K562 (cell line): ENCODE measurements around the gene VPS16. TPM values are rescaled to one million over a fixed set of nuclear protein-coding genes. Genes with fewer than 3 reads are reported as not detected.
"Not testable (repeated sequence)": the region's sequence is repeated elsewhere in the genome, so short reads cannot be mapped to it uniquely, and the experiment has no call there.

Experiments
- ATAC-seq: fragments of 200-7000 bp; cut with Tn5 transposase; 3 replicates; pipeline ENCODE4 v1.9.1; 2020; ENCODE audit warnings: moderate library complexity
- BruUV-seq: library from RNA; stranded (reverse); fragments of 400-500 nt; replicated peaks from 2 replicates; lab custom pipeline; 2021; lab: Mats Ljungman, UMichigan
- CTCF ChIA-PET: fragments of 300-600 bp; formaldehyde crosslinking; extraction: SDS; loops from one replicate; lab custom pipeline; 2021; ENCODE audit warnings: low intra/inter-chr PET ratio; lab: Yijun Ruan, JAX
- POLR2A ChIA-PET: fragments of 300-600, 350-650 bp; sonication (Branson Sonifier 250); formaldehyde crosslinking; extraction: SDS; loops from one replicate; lab custom pipeline; 2021; ENCODE audit warnings: antibody characterized with exemption, inconsistent platforms; lab: Yijun Ruan, JAX
- DNase-seq, 4 experiments: peaks; one replicate each; pipeline versions ENCODE4 v3.0.0 to v3.0.0-alpha.2; 2011 to 2018; ENCODE audit warnings: low spot score in 3 of 4, mixed read lengths in 3 of 4; ENCODE audit errors: extremely low read depth in 1 of 4
- FAIRE-seq: peaks from 2 replicates; lab custom pipeline; 2011; peaks lifted over from hg19 to GRCh38; lab: Jason Lieb, UNC
- H2AFZ ChIP-seq: 2 replicates; pipeline ENCODE4 v1.6.0; 2011; ENCODE audit warnings: low read depth, low read length, control low read depth, inconsistent platforms
- H3K27ac ChIP-seq: fragments of 200-600 bp; 3 replicates; pipeline ENCODE4 v1.8.0; 2011; ENCODE audit warnings: low read depth, mild to moderate bottlenecking, control low read depth, inconsistent platforms, low read length, moderate library complexity, mixed read lengths; ENCODE audit errors: extremely low read depth
- H3K27me3 ChIP-seq, 2 experiments: fragments of 300-600 bp in 1 of 2; 2 replicates in 1 of 2; 3 replicates in 1 of 2; pipeline versions ENCODE4 v1.6.0 to v1.8.0; 2011; ENCODE audit warnings: inconsistent platforms in 2 of 2, low read length in 2 of 2, mild to moderate bottlenecking in 1 of 2, mixed read lengths in 1 of 2, moderate library complexity in 1 of 2; ENCODE audit not compliant: control insufficient read depth in 2 of 2, insufficient read depth in 2 of 2
- H3K36me3 ChIP-seq: fragments of 300-600 bp; 3 replicates; pipeline ENCODE4 v1.8.0; 2011; ENCODE audit warnings: mild to moderate bottlenecking, low read length, inconsistent platforms; ENCODE audit not compliant: control insufficient read depth, insufficient read depth
- H3K4me1 ChIP-seq, 2 experiments: fragments of 200-600 bp in 1 of 2; replicated peaks in 1 of 2; 2 replicates in 1 of 2; 3 replicates in 1 of 2; pipeline versions ENCODE4 v1.5.1 to v1.8.0; 2011; ENCODE audit warnings: inconsistent platforms in 2 of 2, low read length in 2 of 2, mild to moderate bottlenecking in 1 of 2, mixed read lengths in 1 of 2, moderate library complexity in 1 of 2; ENCODE audit not compliant: control insufficient read depth in 2 of 2, insufficient read depth in 2 of 2
- H3K4me2 ChIP-seq: 2 replicates; pipeline ENCODE4 v1.6.1; 2011; ENCODE audit warnings: low read length, control low read depth, inconsistent platforms, mixed read lengths; ENCODE audit not compliant: insufficient read depth
- H3K4me3 ChIP-seq: fragments of 200-600 bp; sonication (generic), shearing (Covaris generic); 2 replicates; pipeline ENCODE4 v1.5.1; 2016; ENCODE audit warnings: control low read depth, inconsistent platforms
- H3K79me2 ChIP-seq: fragments of 200-600 bp; 3 replicates; pipeline ENCODE4 v1.8.0; 2011; ENCODE audit warnings: low read length, inconsistent platforms; ENCODE audit not compliant: control insufficient read depth, insufficient read depth
- H3K9ac ChIP-seq, 2 experiments: 2 replicates each; pipeline versions ENCODE4 v1.6.0 to v1.6.1; 2011; ENCODE audit warnings: low read depth in 2 of 2, low read length in 2 of 2, control low read depth in 1 of 2, inconsistent platforms in 1 of 2, mild to moderate bottlenecking in 1 of 2, mixed read lengths in 1 of 2; ENCODE audit not compliant: insufficient read depth in 1 of 2
- H3K9me1 ChIP-seq: one replicate; pipeline ENCODE4 v1.6.0; 2011; ENCODE audit warnings: inconsistent platforms, mild to moderate bottlenecking, low read length, moderate library complexity; ENCODE audit not compliant: control insufficient read depth, insufficient read depth
- H3K9me3 ChIP-seq: replicated peaks from 2 replicates; pipeline ENCODE4 v1.5.1; 2011; ENCODE audit warnings: low read depth, low read length, inconsistent platforms; ENCODE audit not compliant: control insufficient read depth, insufficient read depth
- H4K20me1 ChIP-seq: replicated peaks from 2 replicates; pipeline ENCODE4 v1.6.1; 2011; ENCODE audit warnings: low read length, inconsistent platforms, mixed read lengths; ENCODE audit not compliant: control insufficient read depth, insufficient read depth
- MYBL2 ChIP-seq, 2 experiments: fragments of 450-650 bp in 1 of 2; sonication (generic) in 1 of 2; formaldehyde crosslinking in 1 of 2; IDR thresholded peaks; 2 replicates each; pipeline versions ENCODE4 v1.6.1 to v1.8.1; 2017 to 2022; ENCODE audit warnings: borderline replicate concordance in 1 of 2, inconsistent platforms in 1 of 2, low read depth in 1 of 2, mild to moderate bottlenecking in 1 of 2, missing genetic modification reagents in 1 of 2, moderate library complexity in 1 of 2
- WGBS: fragments of 100-300 bp; shearing (Covaris generic); methylation state at CpG from one replicate; pipeline ENCODE4 v1.1.6; 2016; ENCODE audit warnings: low coverage, mixed read lengths; ENCODE audit not compliant: insufficient coverage; ENCODE audit errors: missing lambda C conversion rate; 5-methylcytosine and 5-hydroxymethylcytosine counted together
- in situ Hi-C: fragments of 300-500 bp; cut with MboI; formaldehyde crosslinking; loops from 4 replicates; pipeline ENCODE4 v1.15.0; 2018; ENCODE audit warnings: inconsistent platforms, mixed read lengths
- intact Hi-C: fragments of 100-400 bp; cut with micrococcal nuclease; formaldehyde crosslinking; loops from 2 replicates; pipeline ENCODE4 v1.14.2; 2022
- polyA plus RNA-seq, 8 experiments: library from polyadenylated mRNA; depleted of rRNA in 4 of 8; stranded (reverse) in 5 of 8; unstranded in 3 of 8; fragments of >200 nt; fragmentation: Nextera tagmentation in 2 of 8; fragmentation: Illumina TruSeq in 1 of 8; extraction: Ambion mirVana in 2 of 8; extraction: Trizol in 1 of 8; gene quantifications; 2 replicates each; pipeline versions ENCODE4 v1.2.1 to v1.2.3, GENCODE V29; 2011 to 2014; ENCODE audit warnings: inconsistent platforms in 1 of 8, missing spikeins in 1 of 8
- total RNA-seq, 7 experiments: library from RNA; depleted of rRNA in 6 of 7; stranded (reverse); fragments of >200 nt in 6 of 7; fragmentation: Illumina TruSeq in 2 of 7; extraction: Trizol in 2 of 7; gene quantifications; 2 replicates each; pipeline versions ENCODE4 v1.2.1 to v1.2.3, GENCODE V29; 2011 to 2021; ENCODE audit warnings: low replicate concordance in 1 of 7

Gene VPS16
- total and polyA plus RNA-seq, 9 of the 15 experiments (the other 6 are each of a cell fraction or from before 2014, with no cell fraction given): 6.8 to 24.7 (median 14.0) TPM

DNA sequence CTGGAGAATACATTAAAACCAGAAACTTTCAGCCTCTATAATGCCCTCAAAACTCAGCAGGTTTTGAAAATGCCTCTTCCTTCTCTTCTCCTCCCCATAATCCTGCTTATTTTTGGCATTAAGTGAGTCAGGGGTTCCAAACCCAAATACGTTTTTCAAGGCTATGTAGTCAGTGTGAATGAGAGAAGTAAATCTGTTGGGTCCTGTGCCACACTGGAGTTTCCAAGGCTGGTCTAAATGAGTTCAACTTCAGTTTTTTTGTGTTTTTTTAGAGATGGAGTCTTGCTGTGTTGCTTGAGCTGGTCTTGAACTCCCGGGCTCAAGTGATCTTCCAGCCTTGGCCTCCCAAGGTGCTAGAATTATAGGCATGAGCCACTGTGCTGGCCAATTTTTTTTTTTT is 53.7 kb downstream of the VPS16 start:
- Histone ChIP-seq H3K9me3 (peaks cover 3% of the 10 kb centered on the region; the same call in 1 of the 2 replicates), H4K20me1 (no peaks in the 10 kb centered on the region), H3K4me2 (no peak overlapping the region), H3K27me3 (no peaks in the 10 kb centered on the region), H3K9ac (no peak overlapping the region), H3K4me1 (peaks cover 8 to 34% of the 10 kb centered on the region in 2 experiments), H3K79me2 (peaks cover 82% of the 10 kb centered on the region), H3K4me3 (no peak overlapping the region), H3K9me1 (peaks cover 3% of the 10 kb centered on the region), H2AFZ (no peak overlapping the region), H3K27ac (no peak overlapping the region), H3K36me3 (peaks cover 10% of the 10 kb centered on the region)
- DNase-seq (no peak), ATAC-seq (no peak), FAIRE-seq (no peak)
- intact Hi-C loops (no loop called here), in situ Hi-C loops (no loop called here)
- no TSS peak for BruUV-seq
- TF ChIP-seq MYBL2 (IDR thresholded peaks at IDR 0.05; ENCODE audit: low read depth) (no peak), MYBL2 (CRISPR knock-in tag; IDR thresholded peaks at IDR 0.05; ENCODE audit: borderline replicate concordance) (no peak)
- ChIA-PET CTCF (no interaction called here), POLR2A (no interaction called here)
- WGBS: 100% methylated on average over 2 of the region's 2 CpGs

DNA sequence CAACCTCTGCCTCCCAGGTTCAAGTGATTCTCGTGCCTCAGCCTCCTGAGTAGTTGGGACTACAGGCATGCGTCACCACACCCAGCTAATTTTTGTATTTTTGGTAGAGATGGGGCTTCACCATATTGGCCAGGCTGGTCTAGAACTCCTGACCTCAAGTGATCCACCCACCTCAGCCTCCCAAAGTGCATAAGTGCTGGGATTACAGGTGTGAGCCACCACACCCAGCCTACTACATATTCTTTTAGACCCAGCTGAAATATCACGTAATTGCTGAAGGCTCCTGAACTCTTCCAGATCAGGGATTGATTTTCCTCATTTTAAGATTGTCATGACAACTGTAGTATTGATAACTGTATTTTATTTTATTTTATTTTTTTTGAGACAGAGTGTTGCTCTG is 54.6 kb downstream of the VPS16 start:
- DNase-seq, H3K27me3 ChIP-seq, H3K27ac ChIP-seq, FAIRE-seq, intact Hi-C loops, ATAC-seq, H3K9me3 ChIP-seq, H3K4me3 ChIP-seq, H2AFZ ChIP-seq, H4K20me1 ChIP-seq, H3K9me1 ChIP-seq, CTCF ChIA-PET, BruUV-seq, in situ Hi-C loops, H3K9ac ChIP-seq, H3K4me2 ChIP-seq: not testable (repeated sequence)
- peaks cover 10% of the 10 kb centered on the region for H3K36me3 ChIP-seq
- H3K4me1 ChIP-seq: peaks cover 3 to 25% of the 10 kb centered on the region in 2 experiments
- WGBS: 93% methylated on average over 3 of the region's 3 CpGs
- peaks cover 80% of the 10 kb centered on the region for H3K79me2 ChIP-seq
- POLR2A ChIA-PET: interaction anchor here (0.5 to 0.8 kb wide), 2 partner anchors 22 kb away, joined by 3 to 4 read pairs; no protein-coding TSS in a partner anchor
